Endothelial cell of umbilical vein (primary cell): ENCODE measurements around the gene ZSCAN4.

Experiments
- CTCF ChIP-seq, 2 donors: IDR thresholded peaks; 1 replicate in 1 of 2; 2 replicates in 1 of 2; pipeline ENCODE4 v1.5.1; 2011; ENCODE audit warnings: low read length in 2 of 2, mild to moderate bottlenecking in 2 of 2, moderate library complexity in 2 of 2, control low read depth in 1 of 2, inconsistent platforms in 1 of 2, low read depth in 1 of 2; ENCODE audit not compliant: insufficient read depth in 1 of 2; ENCODE audit errors: extremely low read depth in 1 of 2
- EZH2 ChIP-seq: IDR thresholded peaks from 2 replicates; pipeline ENCODE4 v1.6.1; 2012; ENCODE audit warnings: borderline replicate concordance, low read depth, mild to moderate bottlenecking, moderate library complexity, low read length, inconsistent platforms; ENCODE audit not compliant: severe bottlenecking
- FOS ChIP-seq: IDR thresholded peaks from 2 replicates; pipeline ENCODE4 v1.6.1; 2011; ENCODE audit warnings: mild to moderate bottlenecking, low read length, moderate library complexity, borderline replicate concordance; ENCODE audit not compliant: insufficient read depth
- MYC ChIP-seq: IDR thresholded peaks from one replicate; pipeline ENCODE4 v1.6.1; 2011; ENCODE audit warnings: mild to moderate bottlenecking, low read depth, low read length
- POLR2A ChIP-seq: IDR thresholded peaks from 2 replicates; pipeline ENCODE4 v1.6.1; 2012; ENCODE audit warnings: low read depth, mild to moderate bottlenecking, control low read depth, low read length
- POLR2AphosphoS5 ChIP-seq: IDR thresholded peaks from 2 replicates; pipeline ENCODE4 v1.6.1; 2012; ENCODE audit warnings: low read depth, mild to moderate bottlenecking, control low read depth, low read length, moderate library complexity; ENCODE audit not compliant: insufficient read depth

- TF ChIP-seq CTCF (IDR thresholded peaks at IDR 0.05; ENCODE audit: extremely low read depth in 1 of 2, insufficient read depth in 1 of 2, low read depth in 1 of 2, low read length in 2 of 2) (no peak), POLR2A (no peak), POLR2AphosphoS5 (no peak), EZH2 (no peak), MYC (no peak), FOS (no peak)
These were observed 37.6 kb downstream of the ZSCAN4 start for GRCh38 chr19:57706346-57706745.
